HepG2 (cell line): ENCODE results near the gene PFN4. TPM values are rescaled to one million over a fixed set of nuclear protein-coding genes. Genes with fewer than 3 reads are reported as not detected.

Experiments used
- ATM ChIP-seq: fragments of 450-650 bp; IDR thresholded peaks from 2 replicates; pipeline ENCODE4 v1.7.1; 2017; ENCODE audit warnings: mild to moderate bottlenecking, borderline replicate concordance
- DR1 ChIP-seq: sonication (generic); formaldehyde crosslinking; IDR thresholded peaks from 2 replicates; pipeline ENCODE4 v1.8.0; 2021; ENCODE audit warnings: mild to moderate bottlenecking, missing genetic modification reagents, inconsistent platforms
- ELF1 ChIP-seq: sonication (generic); formaldehyde crosslinking; IDR thresholded peaks from 2 replicates; pipeline ENCODE4 v1.4.0; 2020; ENCODE audit warnings: missing genetic modification reagents
- ERF ChIP-seq: IDR thresholded peaks from 2 replicates; pipeline ENCODE4 v1.6.1; 2018; ENCODE audit warnings: missing biosample characterization, missing genetic modification reagents
- GTF2F1 ChIP-seq: fragments of 150-350 bp; IDR thresholded peaks from 2 replicates; pipeline ENCODE4 v1.6.1; 2014; ENCODE audit warnings: low read length
- HDAC6 ChIP-seq: fragments of 200-600 bp; sonication (generic); IDR thresholded peaks from 2 replicates; pipeline ENCODE4 v1.7.0; 2017; ENCODE audit warnings: mild to moderate bottlenecking, antibody characterized with exemption, low read length, low read depth
- NCOA2 ChIP-seq: sonication (generic); formaldehyde crosslinking; IDR thresholded peaks from 2 replicates; pipeline ENCODE4 v1.8.0; 2022; ENCODE audit warnings: inconsistent platforms
- NR2F1 ChIP-seq, 2 experiments: fragments of 450-650 bp in 1 of 2; formaldehyde crosslinking in 1 of 2; IDR thresholded peaks; 2 replicates each; pipeline versions ENCODE4 v1.5.0 to v1.6.1; 2016 to 2020; ENCODE audit warnings: mild to moderate bottlenecking in 1 of 2, missing compliant biosample characterization in 1 of 2, missing genetic modification reagents in 1 of 2, moderate library complexity in 1 of 2
- PHF21A ChIP-seq: sonication (generic); formaldehyde crosslinking; IDR thresholded peaks from 2 replicates; pipeline ENCODE4 v1.5.0; 2020; ENCODE audit warnings: mild to moderate bottlenecking, missing genetic modification reagents
- REPIN1 ChIP-seq: sonication (generic); formaldehyde crosslinking; IDR thresholded peaks from 2 replicates; pipeline ENCODE4 v1.8.0; 2022; ENCODE audit warnings: missing genetic modification reagents, low read depth, mild to moderate bottlenecking, borderline replicate concordance
- STAT5B ChIP-seq: sonication (generic); formaldehyde crosslinking; IDR thresholded peaks from 2 replicates; pipeline ENCODE4 v1.4.0; 2020; ENCODE audit warnings: missing genetic modification reagents
- ZFP62 ChIP-seq: sonication (generic); formaldehyde crosslinking; IDR thresholded peaks from 2 replicates; pipeline ENCODE4 v1.4.0; 2020; ENCODE audit warnings: missing genetic modification reagents
- ZNF224 ChIP-seq: sonication (generic); formaldehyde crosslinking; IDR thresholded peaks from 2 replicates; pipeline ENCODE4 v1.5.0; 2020; ENCODE audit warnings: mild to moderate bottlenecking, missing genetic modification reagents
- ZNF441 ChIP-seq: sonication (generic); formaldehyde crosslinking; IDR thresholded peaks from 2 replicates; pipeline ENCODE4 v1.7.0; 2021; ENCODE audit warnings: missing genetic modification reagents, borderline replicate concordance
- ZNF556 ChIP-seq: sonication (generic); formaldehyde crosslinking; IDR thresholded peaks from 2 replicates; pipeline ENCODE4 v1.4.0; 2020; ENCODE audit warnings: mild to moderate bottlenecking, missing genetic modification reagents, borderline replicate concordance
- ZSCAN25 ChIP-seq: sonication (generic); formaldehyde crosslinking; IDR thresholded peaks from 2 replicates; pipeline ENCODE4 v1.8.0; 2022; ENCODE audit warnings: mild to moderate bottlenecking, missing genetic modification reagents
- polyA plus RNA-seq, 8 experiments: library from polyadenylated mRNA; depleted of rRNA in 3 of 8; stranded (reverse) in 7 of 8; unstranded in 1 of 8; fragments of >200 nt; fragmentation: Illumina TruSeq in 4 of 8; extraction: Trizol in 4 of 8; gene quantifications; 2 replicates each; pipeline versions ENCODE4 v1.2.1 to v1.2.3, GENCODE V29; 2011 to 2016; ENCODE audit warnings: low read depth in 4 of 8, missing spikeins in 1 of 8, mixed read lengths in 1 of 8; ENCODE audit not compliant: insufficient read depth in 1 of 8
- total RNA-seq, 5 experiments: library from RNA; depleted of rRNA; stranded (reverse); fragments of >200 nt; fragmentation: Illumina TruSeq; extraction: Trizol; gene quantifications; 2 replicates each; pipeline ENCODE4 v1.2.3, GENCODE V29; 2016; ENCODE audit warnings: low read depth in 1 of 5
- TF ChIP-seq, protein P1 (sequence below): sonication (generic); formaldehyde crosslinking; conservative IDR thresholded peaks from 2 replicates; pipeline ENCODE4 v1.4.0; 2020; ENCODE audit warnings: missing genetic modification reagents
- TF ChIP-seq, protein P2 (sequence below): sonication (generic); formaldehyde crosslinking; conservative IDR thresholded peaks from 2 replicates; pipeline ENCODE4 v1.4.0; 2020; ENCODE audit warnings: missing genetic modification reagents
- TF ChIP-seq, protein P3 (sequence below), 2 experiments: sonication (generic) in 1 of 2; formaldehyde crosslinking in 1 of 2; IDR thresholded peaks; 2 replicates each; pipeline versions ENCODE4 v1.4.0 to v1.6.1; 2016 to 2020; ENCODE audit warnings: borderline replicate concordance in 1 of 2, low read depth in 1 of 2, mild to moderate bottlenecking in 1 of 2, missing genetic modification reagents in 1 of 2
- TF ChIP-seq, protein P4 (sequence below): sonication (generic); formaldehyde crosslinking; IDR thresholded peaks from 2 replicates; pipeline ENCODE4 v1.4.0; 2020; ENCODE audit warnings: mild to moderate bottlenecking, missing genetic modification reagents
- TF ChIP-seq, protein P5 (sequence below): sonication (generic); formaldehyde crosslinking; IDR thresholded peaks from 2 replicates; pipeline ENCODE4 v1.5.0; 2020; ENCODE audit warnings: missing genetic modification reagents

The PFN4 gene
- total and polyA plus RNA-seq, 2 of the 13 experiments (the other 11 are each of a cell fraction or from before 2014, with no cell fraction given), result 0.12 to 0.20 TPM

DNA sequence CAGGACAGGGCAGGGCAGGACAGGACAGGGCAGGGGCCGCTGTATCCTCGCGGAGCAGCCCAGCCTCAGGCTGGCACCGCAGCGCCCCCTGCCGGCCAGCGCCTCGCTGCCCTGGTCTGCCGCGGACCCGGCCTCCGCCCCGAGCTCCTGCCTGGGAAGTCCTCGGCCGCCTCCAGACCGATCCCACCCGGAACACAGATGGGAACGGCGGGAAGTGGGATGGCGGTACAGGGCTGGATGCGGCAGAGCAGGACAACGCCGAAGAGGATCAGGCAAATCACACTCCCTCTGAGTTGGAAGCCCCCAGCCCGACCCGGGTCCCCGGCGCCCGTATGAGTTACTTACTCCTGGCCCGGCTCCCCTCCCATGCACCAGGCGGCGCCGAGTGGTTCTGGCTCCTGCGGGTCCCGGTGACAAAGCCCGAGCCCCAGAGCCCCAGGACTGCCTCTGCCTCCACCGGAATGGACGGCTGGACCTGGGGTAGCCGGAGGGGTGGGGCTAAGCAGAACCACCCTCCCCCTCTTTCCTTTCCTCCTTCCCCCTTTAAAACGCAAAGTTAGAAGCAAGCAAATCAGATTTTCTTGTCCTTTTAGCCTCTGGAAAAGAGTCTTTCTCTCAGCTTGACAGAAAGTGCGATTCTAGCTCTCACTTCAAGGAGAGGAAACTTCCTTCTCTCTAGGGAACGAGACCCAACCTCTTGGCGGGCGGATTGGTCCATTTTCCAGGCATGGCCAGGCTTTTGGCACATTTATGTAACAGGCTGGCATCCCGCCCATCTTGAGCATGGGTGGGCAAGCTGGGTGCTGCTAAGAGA is 38.5 kb downstream of the PFN4 start, which contains the start of gene TP53I3 (continued):
- TF ChIP-seq ZNF224 (CRISPR knock-in tag), result peak; percentile 89; the same call in 1 of the 2 replicates
- TF ChIP-seq, protein P1, sequence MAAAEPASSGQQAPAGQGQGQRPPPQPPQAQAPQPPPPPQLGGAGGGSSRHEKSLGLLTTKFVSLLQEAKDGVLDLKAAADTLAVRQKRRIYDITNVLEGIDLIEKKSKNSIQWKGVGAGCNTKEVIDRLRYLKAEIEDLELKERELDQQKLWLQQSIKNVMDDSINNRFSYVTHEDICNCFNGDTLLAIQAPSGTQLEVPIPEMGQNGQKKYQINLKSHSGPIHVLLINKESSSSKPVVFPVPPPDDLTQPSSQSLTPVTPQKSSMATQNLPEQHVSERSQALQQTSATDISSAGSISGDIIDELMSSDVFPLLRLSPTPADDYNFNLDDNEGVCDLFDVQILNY (CRISPR knock-in tag), result no peak
- peak; percentile 93 for TF ChIP-seq ZSCAN25
- no peak for TF ChIP-seq HDAC6
- TF ChIP-seq DR1, result no peak
- no peak for TF ChIP-seq ZFP62
- no peak for TF ChIP-seq ZNF441 (CRISPR knock-in tag)
- TF ChIP-seq ERF (CRISPR knock-in tag), result peak; percentile 38
- peak; percentile 93 for TF ChIP-seq PHF21A (CRISPR knock-in tag)
- no peak for TF ChIP-seq ATM
- peak; percentile 72 for TF ChIP-seq ELF1
- TF ChIP-seq STAT5B (CRISPR knock-in tag), result no peak
- peak; percentile 16; the same call in 1 of the 2 replicates for TF ChIP-seq ZNF556 (CRISPR knock-in tag)
- no peak; a peak in 1 of 4 replicates for TF ChIP-seq NR2F1 (CRISPR knock-in tag; IDR thresholded peaks at IDR 0.05)
- TF ChIP-seq GTF2F1, result no peak
- TF ChIP-seq REPIN1 (CRISPR knock-in tag), result peak; percentile 98; the same call in 1 of the 2 replicates
- TF ChIP-seq, protein P2, sequence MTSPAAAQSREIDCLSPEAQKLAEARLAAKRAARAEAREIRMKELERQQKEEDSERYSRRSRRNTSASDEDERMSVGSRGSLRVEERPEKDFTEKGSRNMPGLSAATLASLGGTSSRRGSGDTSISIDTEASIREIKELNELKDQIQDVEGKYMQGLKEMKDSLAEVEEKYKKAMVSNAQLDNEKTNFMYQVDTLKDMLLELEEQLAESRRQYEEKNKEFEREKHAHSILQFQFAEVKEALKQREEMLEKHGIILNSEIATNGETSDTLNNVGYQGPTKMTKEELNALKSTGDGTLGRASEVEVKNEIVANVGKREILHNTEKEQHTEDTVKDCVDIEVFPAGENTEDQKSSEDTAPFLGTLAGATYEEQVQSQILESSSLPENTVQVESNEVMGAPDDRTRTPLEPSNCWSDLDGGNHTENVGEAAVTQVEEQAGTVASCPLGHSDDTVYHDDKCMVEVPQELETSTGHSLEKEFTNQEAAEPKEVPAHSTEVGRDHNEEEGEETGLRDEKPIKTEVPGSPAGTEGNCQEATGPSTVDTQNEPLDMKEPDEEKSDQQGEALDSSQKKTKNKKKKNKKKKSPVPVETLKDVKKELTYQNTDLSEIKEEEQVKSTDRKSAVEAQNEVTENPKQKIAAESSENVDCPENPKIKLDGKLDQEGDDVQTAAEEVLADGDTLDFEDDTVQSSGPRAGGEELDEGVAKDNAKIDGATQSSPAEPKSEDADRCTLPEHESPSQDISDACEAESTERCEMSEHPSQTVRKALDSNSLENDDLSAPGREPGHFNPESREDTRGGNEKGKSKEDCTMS, result no peak
- TF ChIP-seq, protein P3, sequence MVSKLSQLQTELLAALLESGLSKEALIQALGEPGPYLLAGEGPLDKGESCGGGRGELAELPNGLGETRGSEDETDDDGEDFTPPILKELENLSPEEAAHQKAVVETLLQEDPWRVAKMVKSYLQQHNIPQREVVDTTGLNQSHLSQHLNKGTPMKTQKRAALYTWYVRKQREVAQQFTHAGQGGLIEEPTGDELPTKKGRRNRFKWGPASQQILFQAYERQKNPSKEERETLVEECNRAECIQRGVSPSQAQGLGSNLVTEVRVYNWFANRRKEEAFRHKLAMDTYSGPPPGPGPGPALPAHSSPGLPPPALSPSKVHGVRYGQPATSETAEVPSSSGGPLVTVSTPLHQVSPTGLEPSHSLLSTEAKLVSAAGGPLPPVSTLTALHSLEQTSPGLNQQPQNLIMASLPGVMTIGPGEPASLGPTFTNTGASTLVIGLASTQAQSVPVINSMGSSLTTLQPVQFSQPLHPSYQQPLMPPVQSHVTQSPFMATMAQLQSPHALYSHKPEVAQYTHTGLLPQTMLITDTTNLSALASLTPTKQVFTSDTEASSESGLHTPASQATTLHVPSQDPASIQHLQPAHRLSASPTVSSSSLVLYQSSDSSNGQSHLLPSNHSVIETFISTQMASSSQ (IDR thresholded peaks at IDR 0.05; ENCODE audit: low read depth), result no peak
- TF ChIP-seq, protein P3 (CRISPR knock-in tag; IDR thresholded peaks at IDR 0.05; ENCODE audit: borderline replicate concordance), result no peak; the same call in 1 of the 2 replicates
- TF ChIP-seq, protein P4, sequence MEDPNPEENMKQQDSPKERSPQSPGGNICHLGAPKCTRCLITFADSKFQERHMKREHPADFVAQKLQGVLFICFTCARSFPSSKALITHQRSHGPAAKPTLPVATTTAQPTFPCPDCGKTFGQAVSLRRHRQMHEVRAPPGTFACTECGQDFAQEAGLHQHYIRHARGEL (CRISPR knock-in tag), result no peak
- TF ChIP-seq NCOA2 (CRISPR knock-in tag), result 0 out of 2 replicates have a peak, but pooled peaks have one; percentile 17
- TF ChIP-seq, protein P5, sequence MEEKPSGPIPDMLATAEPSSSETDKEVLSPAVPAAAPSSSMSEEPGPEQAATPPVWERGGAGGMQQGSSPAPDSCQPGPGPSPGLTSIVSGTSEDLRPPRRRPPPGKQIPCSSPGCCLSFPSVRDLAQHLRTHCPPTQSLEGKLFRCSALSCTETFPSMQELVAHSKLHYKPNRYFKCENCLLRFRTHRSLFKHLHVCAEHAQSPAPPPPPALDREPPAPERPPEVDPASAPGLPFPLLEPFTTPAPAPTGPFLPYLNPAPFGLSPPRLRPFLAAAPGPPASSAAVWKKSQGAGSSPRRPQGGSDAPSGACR (CRISPR knock-in tag), result no peak
